Measurements from ENCODE around the gene CD320. TPM values are rescaled to one million over a fixed set of nuclear protein-coding genes. Genes with fewer than 3 reads are reported as not detected.
A peak's percentile ranks its signal among the peaks of the same experiment; 100 is the strongest.
"Not testable (repeated sequence)": the region's sequence is repeated elsewhere in the genome, so short reads cannot be mapped to it uniquely, and the experiment has no call there.

The CD320 gene
- 99.4 and 112 TPM in 2 replicates for total RNA-seq (2014; rRNA removed; shearing (Covaris generic))
- polyA plus RNA-seq (2015; cell fraction: cytosol; rRNA removed): 353 and 460 TPM in 2 replicates
- polyA plus RNA-seq (2015; cell fraction: nucleus; rRNA removed): 50.3 and 58.0 TPM in 2 replicates

GRCh38 chr19:8307965-8308866 is at the start of gene CD320:
CD320 (minus strand) TSS chr19:8308358; CDS start chr19:8308290, 68 bp downstream.
- in situ Hi-C loops (cut with HindIII; ENCODE audit: low pct_unique_long_range_greater_than_20kb, low sequenced_read_pairs): no loop called here

DNA sequence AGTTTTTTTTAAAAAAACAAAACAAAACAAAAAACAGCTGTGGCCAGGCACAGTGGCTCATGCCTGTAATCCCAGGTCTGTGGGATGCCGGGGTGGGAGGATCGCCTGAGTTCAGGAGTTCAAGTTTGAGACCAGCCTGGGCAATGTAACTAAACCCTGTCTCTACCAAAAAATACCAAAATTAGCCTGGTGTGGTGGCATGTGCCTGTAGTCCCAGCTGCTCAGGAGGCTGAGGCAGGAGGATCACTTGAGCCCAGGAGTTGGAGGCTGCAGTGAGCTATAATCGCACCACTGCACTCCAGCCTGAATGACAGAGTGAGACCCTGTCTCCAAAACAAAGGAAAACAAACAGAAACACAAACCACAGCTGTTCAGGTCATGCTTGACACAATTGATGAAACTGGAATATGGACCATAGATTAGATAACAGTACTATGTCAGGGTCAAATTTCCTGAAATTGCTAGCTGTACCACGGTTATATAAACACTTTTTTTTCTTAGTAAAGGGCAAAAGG is 48.9 kb upstream of the CD320 start:
- in situ Hi-C loops (cut with HindIII; ENCODE audit: low pct_unique_long_range_greater_than_20kb, low sequenced_read_pairs): no loop called here

More at GRCh38 chr19:8307965-8308866, at the start of gene CD320:
- peak; percentile 89 for DNase-seq (ENCODE audit: low read depth, low spot score)

DNA sequence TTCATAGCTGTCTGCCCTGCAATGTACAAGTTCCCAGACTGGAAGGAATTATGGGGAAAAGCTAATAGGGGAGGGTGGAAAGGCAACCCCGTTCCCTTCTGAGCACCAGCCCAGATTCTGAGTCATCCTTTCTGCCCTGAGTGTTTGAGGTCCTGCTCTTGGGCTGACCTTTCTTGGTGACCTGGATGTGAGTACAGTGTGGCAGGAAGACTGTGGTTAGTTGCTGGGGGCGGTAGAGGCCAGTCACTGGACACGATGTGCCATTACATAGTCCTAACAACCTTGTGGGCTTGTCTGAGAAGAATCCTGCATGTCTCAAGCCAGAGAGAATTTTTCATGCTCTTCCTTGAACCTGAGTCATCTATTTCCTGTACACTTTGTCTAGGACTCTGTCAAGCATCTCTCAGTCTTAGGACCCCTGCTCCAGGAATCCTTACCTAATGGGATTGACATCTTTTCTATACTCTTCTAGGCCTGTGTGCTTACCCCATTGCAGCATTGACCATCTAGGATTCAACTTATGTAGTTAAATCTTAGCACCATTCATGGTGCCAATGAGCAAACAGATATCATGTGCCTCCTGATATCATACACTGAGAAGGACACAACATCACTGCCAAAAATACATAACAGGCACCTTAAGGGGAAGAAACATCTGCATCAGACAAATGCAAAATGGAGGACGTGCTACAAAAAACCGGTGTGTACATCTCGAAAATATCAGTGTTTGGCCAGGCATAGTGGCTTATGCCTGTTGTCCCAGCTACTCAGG is 47.7 kb upstream of the CD320 start:
- in situ Hi-C loops (cut with HindIII; ENCODE audit: low pct_unique_long_range_greater_than_20kb, low sequenced_read_pairs): no loop called here
- peak; percentile 32 for DNase-seq (ENCODE audit: low read depth, low spot score)

More for the DNA sequence above, 48.9 kb upstream of the CD320 start:
- DNase-seq (ENCODE audit: low read depth, low spot score): no peak

- DNase-seq (ENCODE audit: low read depth, low spot score); in situ Hi-C loops (cut with HindIII; ENCODE audit: low pct_unique_long_range_greater_than_20kb, low sequenced_read_pairs): not testable (repeated sequence)
These were observed 44.7 kb upstream of the CD320 start for GRCh38 chr19:8352845-8353244.

DNA sequence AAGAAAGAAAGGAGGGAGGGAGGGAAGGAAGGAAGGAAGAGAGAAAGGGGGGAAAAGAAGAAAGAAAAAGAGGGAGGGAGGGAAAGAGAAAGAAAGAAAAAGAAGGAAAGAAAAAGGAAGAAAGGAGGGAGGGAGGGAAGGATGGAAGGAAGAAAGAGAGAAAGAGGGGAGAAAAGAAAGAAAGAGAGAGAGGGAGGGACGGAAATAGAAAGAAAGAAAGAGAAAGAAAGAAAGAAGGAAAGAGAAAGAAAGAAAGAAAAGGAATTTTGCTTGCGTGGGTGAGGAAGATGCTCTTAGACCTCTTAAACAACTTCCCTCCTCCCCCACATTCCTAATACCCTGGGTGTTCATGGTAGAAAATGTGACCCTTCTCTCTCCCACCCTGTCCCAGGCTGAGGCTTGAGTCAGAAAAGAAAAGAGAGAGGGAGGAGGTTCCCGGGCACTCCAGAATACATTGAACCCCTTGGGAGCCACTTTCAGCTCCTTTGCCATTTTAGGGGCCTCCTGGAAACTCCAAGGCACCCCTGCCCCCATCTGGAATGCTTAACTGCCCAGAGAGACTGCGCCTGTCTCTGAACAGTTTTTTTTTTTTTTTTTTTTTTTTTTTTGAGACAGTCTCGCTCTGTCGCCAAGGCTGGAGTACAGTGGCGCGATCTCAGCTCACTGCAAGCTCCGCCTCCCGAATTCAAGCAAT is 44.1 kb upstream of the CD320 start:
- in situ Hi-C loops (cut with HindIII; ENCODE audit: low pct_unique_long_range_greater_than_20kb, low sequenced_read_pairs): no loop called here
- no peak for DNase-seq (ENCODE audit: low read depth, low spot score)

- in situ Hi-C loops (cut with HindIII; ENCODE audit: low pct_unique_long_range_greater_than_20kb, low sequenced_read_pairs); DNase-seq (ENCODE audit: low read depth, low spot score): not testable (repeated sequence)
These were observed 41.6 kb upstream of the CD320 start for GRCh38 chr19:8349629-8350372.

- no peak for DNase-seq (ENCODE audit: low read depth, low spot score)
- in situ Hi-C loops (cut with HindIII; ENCODE audit: low pct_unique_long_range_greater_than_20kb, low sequenced_read_pairs): no loop called here
These were observed 35.3 kb upstream of the CD320 start for GRCh38 chr19:8343483-8343844.

GRCh38 chr19:8342684-8343482 is 34.7 kb upstream of the CD320 start, which contains the start of gene KANK3:
KANK3 (minus strand) TSS chr19:8343262; CDS start chr19:8337828, 5,434 bp downstream.
- peak; percentile 90 for DNase-seq (ENCODE audit: low read depth, low spot score)
- in situ Hi-C loops (cut with HindIII; ENCODE audit: low pct_unique_long_range_greater_than_20kb, low sequenced_read_pairs): no loop called here

DNA sequence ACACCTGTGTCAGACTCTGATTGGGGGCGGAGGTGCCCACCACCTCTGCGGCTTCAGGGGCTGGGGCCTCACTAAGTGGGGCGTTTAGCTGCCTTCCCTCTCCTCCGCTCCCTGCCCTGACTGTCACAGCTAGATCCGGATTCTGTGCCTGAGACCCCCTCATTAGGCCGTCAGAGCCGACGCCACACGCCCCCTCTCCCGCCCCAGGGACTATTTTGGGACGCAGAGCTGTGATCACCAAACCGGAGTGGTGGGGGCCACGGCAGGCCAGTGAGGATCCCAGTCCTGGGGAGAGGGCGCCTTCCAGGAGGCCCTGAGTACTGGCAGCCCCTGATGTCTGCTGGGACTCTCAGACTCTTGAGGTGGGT is 34.1 kb upstream of the CD320 start:
- in situ Hi-C loops (cut with HindIII; ENCODE audit: low pct_unique_long_range_greater_than_20kb, low sequenced_read_pairs): no loop called here
- no peak for DNase-seq (ENCODE audit: low read depth, low spot score)

DNA sequence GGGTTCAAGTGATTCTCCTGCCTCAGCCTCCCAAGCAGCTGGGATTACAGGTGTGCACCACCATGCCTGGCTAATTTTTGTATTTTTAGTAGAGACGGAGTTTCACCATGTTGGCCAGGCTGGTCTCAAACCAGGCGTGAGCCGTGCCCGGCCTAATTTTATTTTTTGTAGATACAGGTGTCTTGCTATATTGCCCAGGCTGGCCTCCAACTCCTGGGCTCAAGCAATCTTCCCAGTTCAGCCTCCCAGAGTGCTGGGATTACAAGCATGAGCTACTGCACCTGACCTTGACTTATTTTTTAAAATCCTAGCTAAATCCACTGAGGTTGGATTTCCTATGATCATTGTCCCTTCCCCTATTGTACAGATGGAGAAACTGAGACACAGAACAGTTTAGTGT is 33.3 kb upstream of the CD320 start:
- in situ Hi-C loops (cut with HindIII; ENCODE audit: low pct_unique_long_range_greater_than_20kb, low sequenced_read_pairs); DNase-seq (ENCODE audit: low read depth, low spot score): not testable (repeated sequence)

- in situ Hi-C loops (cut with HindIII; ENCODE audit: low pct_unique_long_range_greater_than_20kb, low sequenced_read_pairs): no loop called here
- DNase-seq (ENCODE audit: low read depth, low spot score): no peak
These were observed 32.4 kb upstream of the CD320 start for GRCh38 chr19:8340341-8341096.

GRCh38 chr19:8338835-8339234 is 30.7 kb upstream of the CD320 start:
- DNase-seq (ENCODE audit: low read depth, low spot score): no peak
- in situ Hi-C loops (cut with HindIII; ENCODE audit: low pct_unique_long_range_greater_than_20kb, low sequenced_read_pairs): no loop called here

- in situ Hi-C loops (cut with HindIII; ENCODE audit: low pct_unique_long_range_greater_than_20kb, low sequenced_read_pairs): no loop called here
- DNase-seq (ENCODE audit: low read depth, low spot score): no peak
These were observed 29.6 kb upstream of the CD320 start for GRCh38 chr19:8337728-8338127.

- DNase-seq (ENCODE audit: low read depth, low spot score): no peak
- in situ Hi-C loops (cut with HindIII; ENCODE audit: low pct_unique_long_range_greater_than_20kb, low sequenced_read_pairs): no loop called here
These were observed 28.5 kb upstream of the CD320 start for GRCh38 chr19:8336660-8337059.

GRCh38 chr19:8336072-8336569 is 28.0 kb upstream of the CD320 start:
- no peak for DNase-seq (ENCODE audit: low read depth, low spot score)
- in situ Hi-C loops (cut with HindIII; ENCODE audit: low pct_unique_long_range_greater_than_20kb, low sequenced_read_pairs): no loop called here
